Spleen (tissue), 7 donors: ENCODE data around the gene PEAK3.

Experiments
- CTCF ChIP-seq, 11 experiments: fragments of 200-600 bp in 7 of 11; fragments of 450-650 bp in 4 of 11; sonication (generic) in 4 of 11; IDR thresholded peaks in 8 of 11; conservative IDR thresholded peaks in 3 of 11; 1 replicate in 7 of 11; 2 replicates in 4 of 11; pipeline versions ENCODE4 v1.4.0 to v1.8.0; 2016 to 2021; ENCODE audit warnings: antibody characterized with exemption in 11 of 11, inconsistent platforms in 4 of 11, mild to moderate bottlenecking in 1 of 11
- POLR2A ChIP-seq, 3 donors: fragments of 450-650 bp; IDR thresholded peaks; one replicate each; pipeline ENCODE4 v1.5.1; 2017; ENCODE audit warnings: antibody characterized with exemption in 3 of 3, mild to moderate bottlenecking in 1 of 3
- POLR2AphosphoS5 ChIP-seq, 3 donors: sonication (generic); formaldehyde crosslinking; IDR thresholded peaks; one replicate each; pipeline ENCODE4 v1.5.1; 2017; ENCODE audit warnings: antibody characterized with exemption in 3 of 3
- donor health status: DM: no; HTN: no; CAD: no; lungs with moderate emphysema.
- donor health status: DM: no; HTN: no; CAD: no.
- donor health status: DM: no; HTN: no; CAD: no.

DNA sequence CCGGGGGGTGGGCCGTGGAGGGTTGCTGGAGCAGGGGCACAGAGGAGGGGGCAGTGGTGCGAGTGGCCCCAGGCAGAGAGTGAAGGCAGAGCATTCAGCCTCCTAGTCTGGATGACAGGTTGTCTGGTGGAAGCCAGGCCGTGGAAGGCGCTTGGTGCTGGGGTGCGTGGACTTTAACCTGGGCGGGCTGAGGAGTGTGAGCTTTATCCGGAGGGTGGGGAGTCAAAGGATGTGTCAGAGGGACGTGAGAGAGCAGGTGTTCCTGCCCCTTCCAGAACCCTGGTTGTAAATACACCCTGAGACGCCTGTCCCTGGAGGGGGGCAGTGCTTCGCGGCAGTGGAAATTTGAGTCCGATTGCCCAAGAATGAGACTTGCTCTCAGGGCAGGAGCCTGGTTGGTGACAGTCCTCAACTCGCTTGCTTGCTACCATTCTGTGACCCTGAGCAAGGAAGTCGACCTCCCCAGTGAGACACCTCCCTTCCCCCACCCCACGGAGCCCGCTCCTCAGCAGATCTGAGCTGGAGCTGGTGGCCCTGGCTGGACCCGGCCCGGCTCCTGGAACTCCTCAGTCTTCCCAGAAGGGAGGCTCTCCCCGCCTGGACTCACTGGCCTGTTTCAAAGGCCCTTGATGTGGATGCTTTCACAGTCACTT is 48.8 kb upstream of the PEAK3 start:
- no peak for TF ChIP-seq CTCF (IDR thresholded peaks at IDR 0.05 in 8 of 11, conservative IDR thresholded peaks at IDR 0.05 in 3 of 11)
- no peak for TF ChIP-seq POLR2A (IDR thresholded peaks at IDR 0.05)
- TF ChIP-seq POLR2AphosphoS5 (IDR thresholded peaks at IDR 0.05): no peak
